Small intestine (tissue), 7 donors: ENCODE data around the gene TMEM52. TPM values are rescaled to one million over a fixed set of nuclear protein-coding genes. Genes with fewer than 3 reads are reported as not detected.

Experiments used
- DNase-seq, 2 donors: peaks; one replicate each; pipeline versions ENCODE4 v3.0.0 to v3.0.0-alpha.2; 2013
- FAIRE-seq: peaks from 2 replicates; lab custom pipeline; 2012; peaks lifted over from hg19 to GRCh38; lab: Jason Lieb, UNC
- H3K27ac ChIP-seq, 3 donors: one replicate each; pipeline ENCODE4 v1.5.1; 2013; ENCODE audit warnings: low read length in 2 of 3, mild to moderate bottlenecking in 2 of 3, control low read depth in 1 of 3, inconsistent platforms in 1 of 3, low read depth in 1 of 3, moderate library complexity in 1 of 3
- H3K27me3 ChIP-seq, 3 donors: one replicate each; pipeline ENCODE4 v1.6.1; 2013; ENCODE audit warnings: low read length in 3 of 3, inconsistent platforms in 1 of 3; ENCODE audit not compliant: control insufficient read depth in 3 of 3, insufficient read depth in 3 of 3
- H3K36me3 ChIP-seq, 3 donors: one replicate each; pipeline ENCODE4 v1.6.1; 2013; ENCODE audit warnings: low read length in 3 of 3, inconsistent platforms in 1 of 3, low read depth in 1 of 3, mild to moderate bottlenecking in 1 of 3, moderate library complexity in 1 of 3; ENCODE audit not compliant: control insufficient read depth in 3 of 3, insufficient read depth in 2 of 3
- H3K4me1 ChIP-seq, 3 donors: one replicate each; pipeline ENCODE4 v1.6.1; 2013; ENCODE audit warnings: low read length in 2 of 3, inconsistent platforms in 1 of 3, low read depth in 1 of 3, mild to moderate bottlenecking in 1 of 3, moderate library complexity in 1 of 3; ENCODE audit not compliant: control insufficient read depth in 3 of 3, insufficient read depth in 2 of 3
- H3K4me3 ChIP-seq, 3 donors: one replicate each; pipeline ENCODE4 v1.5.1; 2013; ENCODE audit warnings: low read length in 3 of 3, control low read depth in 1 of 3, inconsistent platforms in 1 of 3, low read depth in 1 of 3, mild to moderate bottlenecking in 1 of 3, moderate library complexity in 1 of 3
- H3K9me3 ChIP-seq, 2 donors: one replicate each; pipeline ENCODE4 v1.6.1; 2013; ENCODE audit warnings: low read depth in 1 of 2, low read length in 1 of 2; ENCODE audit not compliant: control insufficient read depth in 2 of 2, insufficient read depth in 1 of 2
- WGBS, 3 donors: extraction: QIAGEN DNeasy Blood & Tissue Kit; methylation state at CpG; one replicate each; pipeline ENCODE4 v1.1.7; 2013; 5-methylcytosine and 5-hydroxymethylcytosine counted together
- polyA plus RNA-seq, 4 donors: library from polyadenylated mRNA; stranded (reverse) in 3 of 4; unstranded in 1 of 4; fragments of 200-250 nt in 3 of 4; fragments of 120-200 nt in 1 of 4; gene quantifications; one replicate each; pipeline versions ENCODE4 v1.2.1 to v1.2.3, GENCODE V29; 2013
- donor health status: healthy with polysubstance abuse.
- donor health status: control.
- donor health status: control.
- donor health status: Bipolar disorder and iron deficiency.
- donor health status: healthy.

The TMEM52 gene
- polyA plus RNA-seq, 4 donors, result 4.1 to 50.5 (median 5.4) TPM

GRCh38 chr1:1955621-1956094 lies 36.6 kb upstream of the TMEM52 start:
- DNase-seq (peak in 1 of 2 donors; percentile 25), FAIRE-seq (no peak)
- Histone ChIP-seq H3K9me3 (no peaks in the 10 kb centered on the region), H3K27me3 (peaks cover 0 to 6% (median 2%) of the 10 kb centered on the region in 3 donors), H3K4me1 (peaks cover 0 to 8% (median 0%) of the 10 kb centered on the region in 3 donors), H3K4me3 (no peak overlapping the region), H3K27ac (peak overlapping the region in 1 of 3 donors; percentile 28), H3K36me3 (no peaks in the 10 kb centered on the region)
- WGBS, 3 donors, result 69 to 74% (median 70%) methylated on average over 14 of the region's 14 CpGs

GRCh38 chr1:1954831-1955441 lies 35.9 kb upstream of the TMEM52 start:
- FAIRE-seq (no peak), DNase-seq (no peak)
- Histone ChIP-seq H3K4me1 (peaks cover 0 to 1% (median 0%) of the 10 kb centered on the region in 3 donors), H3K36me3 (no peaks in the 10 kb centered on the region), H3K27me3 (peaks cover 0 to 2% (median 2%) of the 10 kb centered on the region in 3 donors), H3K27ac (no peak overlapping the region), H3K9me3 (no peaks in the 10 kb centered on the region), H3K4me3 (no peak overlapping the region)
- 77 to 93% (median 91%) methylated on average over 45 to 46 of the region's 46 CpGs for WGBS, 3 donors

- Histone ChIP-seq H3K4me3 (no peak overlapping the region), H3K27ac (no peak overlapping the region), H3K27me3 (peaks cover 0 to 2% (median 2%) of the 10 kb centered on the region in 3 donors), H3K4me1 (no peaks in the 10 kb centered on the region), H3K9me3 (no peaks in the 10 kb centered on the region), H3K36me3 (no peaks in the 10 kb centered on the region)
- FAIRE-seq (no peak), DNase-seq (no peak)
- 84 to 90% (median 85%) methylated on average over 9 of the region's 9 CpGs for WGBS, 3 donors
These were observed 34.9 kb upstream of the TMEM52 start for GRCh38 chr1:1954015-1954414.

GRCh38 chr1:1950940-1951339 lies 31.9 kb upstream of the TMEM52 start:
- Histone ChIP-seq H3K9me3 (no peaks in the 10 kb centered on the region), H3K27ac (no peak overlapping the region), H3K27me3 (peaks cover 0 to 2% (median 2%) of the 10 kb centered on the region in 3 donors), H3K4me3 (no peak overlapping the region), H3K4me1 (peaks cover 0 to 3% (median 0%) of the 10 kb centered on the region in 3 donors), H3K36me3 (no peaks in the 10 kb centered on the region)
- FAIRE-seq (no peak), DNase-seq (no peak)
- 80 to 83% (median 82%) methylated on average over 5 of the region's 5 CpGs for WGBS, 3 donors

- FAIRE-seq (no peak), DNase-seq (no peak)
- Histone ChIP-seq H3K9me3 (no peaks in the 10 kb centered on the region), H3K36me3 (no peaks in the 10 kb centered on the region), H3K4me1 (peaks cover 0 to 8% (median 0%) of the 10 kb centered on the region in 3 donors), H3K27me3 (peaks cover 0 to 2% (median 2%) of the 10 kb centered on the region in 3 donors), H3K27ac (no peak overlapping the region), H3K4me3 (no peak overlapping the region)
- 51 to 61% (median 58%) methylated on average over 1 of the region's 1 CpG for WGBS, 3 donors
These were observed 29.7 kb upstream of the TMEM52 start for GRCh38 chr1:1948783-1949182.

GRCh38 chr1:1947493-1947892 lies 28.4 kb upstream of the TMEM52 start:
- peaks cover 0 to 19% (median 0%) of the 10 kb centered on the region in 3 donors for H3K4me1 ChIP-seq
- H3K27me3 ChIP-seq, result peaks cover 0 to 2% (median 2%) of the 10 kb centered on the region in 3 donors
- H3K9me3 ChIP-seq, result no peaks in the 10 kb centered on the region
- 53 to 75% (median 57%) methylated on average over 14 of the region's 14 CpGs for WGBS, 3 donors
- H3K27ac ChIP-seq, result no peak overlapping the region
- H3K36me3 ChIP-seq, result no peaks in the 10 kb centered on the region
- DNase-seq (no peak), FAIRE-seq (no peak)
- no peak overlapping the region for H3K4me3 ChIP-seq

GRCh38 chr1:1946540-1946939 lies 27.5 kb upstream of the TMEM52 start:
- 15 to 45% (median 25%) methylated on average over 11 of the region's 11 CpGs for WGBS, 3 donors
- no peaks in the 10 kb centered on the region for H3K36me3 ChIP-seq

GRCh38 chr1:1945782-1946393 lies 26.8 kb upstream of the TMEM52 start:
- Histone ChIP-seq H3K4me1 (peaks cover 0 to 25% (median 0%) of the 10 kb centered on the region in 3 donors), H3K27me3 (peaks cover 0 to 2% (median 0%) of the 10 kb centered on the region in 3 donors), H3K27ac (no peak overlapping the region), H3K9me3 (no peaks in the 10 kb centered on the region), H3K36me3 (no peaks in the 10 kb centered on the region), H3K4me3 (no peak overlapping the region)
- FAIRE-seq, result no peak
- 87 to 91% (median 87%) methylated on average over 29 of the region's 29 CpGs for WGBS, 3 donors
- DNase-seq, result no peak

More at GRCh38 chr1:1946540-1946939, 27.5 kb upstream of the TMEM52 start:
- peaks cover 0 to 25% (median 0%) of the 10 kb centered on the region in 3 donors for H3K4me1 ChIP-seq
- no peak overlapping the region for H3K4me3 ChIP-seq
- H3K27me3 ChIP-seq, result peaks cover 0 to 2% (median 2%) of the 10 kb centered on the region in 3 donors
- H3K27ac ChIP-seq, result no peak overlapping the region
- no peaks in the 10 kb centered on the region for H3K9me3 ChIP-seq
- no peak for FAIRE-seq
- no peak for DNase-seq
